Measurements from ENCODE around the gene PTPRG.

The PTPRG gene

DNA sequence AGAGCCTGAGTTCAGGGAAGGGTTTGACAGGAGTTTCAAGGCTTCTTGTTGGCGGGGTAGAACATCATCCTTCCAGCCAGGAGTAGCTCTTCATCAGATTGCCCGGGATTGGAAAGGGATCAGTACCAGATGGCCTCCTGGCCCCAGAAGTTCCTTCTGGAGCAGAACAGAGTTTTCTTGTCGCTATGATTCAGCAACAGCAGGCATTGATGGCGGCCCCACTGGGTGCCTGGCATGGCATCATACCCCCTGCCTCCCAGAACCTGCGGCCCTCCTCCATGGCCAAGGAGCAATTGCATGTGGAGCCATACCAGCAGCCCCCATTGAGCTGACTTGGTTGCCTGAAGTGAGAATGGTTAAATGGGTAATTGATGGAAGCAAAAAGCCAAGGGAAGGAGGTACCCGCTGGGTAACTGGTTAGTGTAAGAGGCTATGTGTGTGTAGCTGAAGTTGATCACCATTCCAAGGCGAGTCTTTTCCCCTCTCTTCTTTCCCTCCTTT lies 305.6 kb downstream of the PTPRG start:
- no peak overlapping the region for H3K27ac ChIP-seq (ENCODE audit: poor library complexity, severe bottlenecking)
- no peaks in the 10 kb centered on the region for H3K36me3 ChIP-seq (ENCODE audit: low read depth)
- no peak overlapping the region for H3K4me3 ChIP-seq (ENCODE audit: severe bottlenecking)
- ATAC-seq (ENCODE audit: low read depth) = no peak
- H3K27me3 ChIP-seq (ENCODE audit: insufficient read depth, poor library complexity, severe bottlenecking) = no peaks in the 10 kb centered on the region
- DNase-seq (ENCODE audit: low spot score) = no peak
- H3K9me3 ChIP-seq (ENCODE audit: severe bottlenecking) = no peaks in the 10 kb centered on the region
- H3K4me1 ChIP-seq (ENCODE audit: insufficient read depth, poor library complexity, severe bottlenecking) = no peaks in the 10 kb centered on the region
- no peak for TF ChIP-seq CTCF (IDR thresholded peaks at IDR 0.05; ENCODE audit: poor library complexity, severe bottlenecking)

DNA sequence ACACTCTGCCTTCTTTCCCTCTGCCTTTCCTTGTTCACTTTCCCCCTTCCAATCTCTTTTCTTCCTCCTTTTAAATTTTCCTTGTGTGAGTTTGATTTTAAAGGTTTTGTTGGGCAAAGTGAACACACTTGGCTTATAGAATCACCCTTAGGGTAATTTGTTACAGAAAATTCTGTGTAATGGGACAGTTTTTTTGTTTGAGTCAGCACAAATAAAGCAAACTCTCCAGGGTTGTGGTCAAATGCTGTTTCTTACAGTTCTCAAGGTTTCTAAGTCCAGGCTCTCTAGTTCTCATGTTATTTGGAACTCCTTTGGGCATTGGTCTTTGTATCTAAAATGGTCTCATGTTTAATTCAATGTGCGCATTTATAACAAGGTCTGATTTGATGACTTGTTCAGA lies 307.1 kb downstream of the PTPRG start:
- no peaks in the 10 kb centered on the region for H3K9me3 ChIP-seq (ENCODE audit: severe bottlenecking)
- DNase-seq (ENCODE audit: low spot score) = no peak
- no peak overlapping the region for H3K4me3 ChIP-seq (ENCODE audit: severe bottlenecking)
- H3K36me3 ChIP-seq (ENCODE audit: low read depth) = no peaks in the 10 kb centered on the region
- H3K27me3 ChIP-seq (ENCODE audit: insufficient read depth, poor library complexity, severe bottlenecking) = no peaks in the 10 kb centered on the region
- H3K27ac ChIP-seq (ENCODE audit: poor library complexity, severe bottlenecking) = no peak overlapping the region
- ATAC-seq (ENCODE audit: low read depth) = no peak
- TF ChIP-seq CTCF (IDR thresholded peaks at IDR 0.05; ENCODE audit: poor library complexity, severe bottlenecking) = no peak
- H3K4me1 ChIP-seq (ENCODE audit: insufficient read depth, poor library complexity, severe bottlenecking) = no peaks in the 10 kb centered on the region

DNA sequence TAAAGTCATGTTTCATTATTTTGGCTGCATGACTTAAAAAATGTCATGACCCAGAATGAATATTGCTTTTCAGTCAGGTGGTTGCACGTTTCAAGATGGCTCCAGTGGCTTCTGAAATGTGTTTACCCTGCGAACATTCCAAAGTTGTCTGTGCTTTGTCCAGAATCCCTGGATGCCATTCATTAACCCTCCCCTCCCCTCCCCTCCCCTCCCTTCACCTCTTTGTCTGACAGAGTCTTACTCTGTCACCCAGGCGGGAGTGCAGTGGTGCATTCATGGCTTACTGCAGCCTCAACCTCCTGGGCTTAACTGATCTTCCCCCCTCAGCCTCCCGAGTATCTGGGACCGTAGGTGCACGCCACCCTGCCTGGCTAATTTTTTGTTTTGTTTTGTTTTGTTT lies 308.0 kb downstream of the PTPRG start:
- ATAC-seq (ENCODE audit: low read depth) (no peak), DNase-seq (ENCODE audit: low spot score) (no peak)
- Histone ChIP-seq H3K27me3 (ENCODE audit: insufficient read depth, poor library complexity, severe bottlenecking) (no peaks in the 10 kb centered on the region), H3K36me3 (ENCODE audit: low read depth) (no peaks in the 10 kb centered on the region), H3K27ac (ENCODE audit: poor library complexity, severe bottlenecking) (no peak overlapping the region), H3K4me3 (ENCODE audit: severe bottlenecking) (no peak overlapping the region), H3K4me1 (ENCODE audit: insufficient read depth, poor library complexity, severe bottlenecking) (no peaks in the 10 kb centered on the region), H3K9me3 (ENCODE audit: severe bottlenecking) (no peaks in the 10 kb centered on the region)
- no peak for TF ChIP-seq CTCF (IDR thresholded peaks at IDR 0.05; ENCODE audit: poor library complexity, severe bottlenecking)

GRCh38 chr3:61871644-61872043 lies 310.3 kb downstream of the PTPRG start:
- ATAC-seq (ENCODE audit: low read depth) = no peak
- no peaks in the 10 kb centered on the region for H3K27me3 ChIP-seq (ENCODE audit: insufficient read depth, poor library complexity, severe bottlenecking)
- DNase-seq (ENCODE audit: low spot score) = no peak
- H3K4me1 ChIP-seq (ENCODE audit: insufficient read depth, poor library complexity, severe bottlenecking) = peaks cover 4% of the 10 kb centered on the region
- no peaks in the 10 kb centered on the region for H3K9me3 ChIP-seq (ENCODE audit: severe bottlenecking)
- H3K27ac ChIP-seq (ENCODE audit: poor library complexity, severe bottlenecking) = no peak overlapping the region
- H3K36me3 ChIP-seq (ENCODE audit: low read depth) = no peaks in the 10 kb centered on the region
- no peak for TF ChIP-seq CTCF (IDR thresholded peaks at IDR 0.05; ENCODE audit: poor library complexity, severe bottlenecking)
- H3K4me3 ChIP-seq (ENCODE audit: severe bottlenecking) = no peak overlapping the region

GRCh38 chr3:61872077-61872706 lies 310.8 kb downstream of the PTPRG start:
- Histone ChIP-seq H3K4me3 (ENCODE audit: severe bottlenecking) (no peak overlapping the region), H3K36me3 (ENCODE audit: low read depth) (no peaks in the 10 kb centered on the region), H3K27ac (ENCODE audit: poor library complexity, severe bottlenecking) (no peak overlapping the region), H3K9me3 (ENCODE audit: severe bottlenecking) (no peaks in the 10 kb centered on the region), H3K27me3 (ENCODE audit: insufficient read depth, poor library complexity, severe bottlenecking) (no peaks in the 10 kb centered on the region), H3K4me1 (ENCODE audit: insufficient read depth, poor library complexity, severe bottlenecking) (peaks cover 4% of the 10 kb centered on the region)
- ATAC-seq (ENCODE audit: low read depth) = no peak
- no peak for DNase-seq (ENCODE audit: low spot score)
- no peak for TF ChIP-seq CTCF (IDR thresholded peaks at IDR 0.05; ENCODE audit: poor library complexity, severe bottlenecking)

Data from RWPE2 (cell line).